Psoas muscle (tissue), 8 donors: ENCODE data around the gene MTCH1. TPM values are rescaled to one million over a fixed set of nuclear protein-coding genes. Genes with fewer than 3 reads are reported as not detected.

Experiments used
- ATAC-seq, 4 donors: fragments of 200-7000 bp; cut with Tn5 transposase; one replicate each; pipeline ENCODE4 v1.9.1; 2020; ENCODE audit warnings: moderate library complexity in 3 of 4, mild to moderate bottlenecking in 2 of 4
- DNase-seq, 2 donors: peaks; one replicate each; pipeline ENCODE4 v3.0.0-alpha.2; 2020
- H3K27ac ChIP-seq: fragments of 200-600 bp; one replicate; pipeline ENCODE4 v1.8.0; 2022
- H3K27me3 ChIP-seq, 3 donors: fragments of 200-600 bp in 1 of 3; one replicate each; pipeline versions ENCODE4 v1.6.1 to v1.8.0; 2013 to 2022; ENCODE audit warnings: low read length in 2 of 3, mild to moderate bottlenecking in 2 of 3, moderate library complexity in 1 of 3; ENCODE audit not compliant: insufficient read depth in 3 of 3
- H3K36me3 ChIP-seq, 2 donors: fragments of 200-600 bp in 1 of 2; one replicate each; pipeline versions ENCODE4 v1.6.1 to v1.8.0; 2013 to 2022; ENCODE audit warnings: low read depth in 1 of 2, mild to moderate bottlenecking in 1 of 2, moderate library complexity in 1 of 2; ENCODE audit not compliant: insufficient read depth in 1 of 2
- H3K4me1 ChIP-seq: fragments of 200-600 bp; one replicate; pipeline ENCODE4 v1.8.0; 2022
- H3K4me3 ChIP-seq: fragments of 200-600 bp; one replicate; pipeline ENCODE4 v1.8.0; 2022; ENCODE audit warnings: mild to moderate bottlenecking
- H3K9me3 ChIP-seq: fragments of 200-600 bp; one replicate; pipeline ENCODE4 v1.8.0; 2022
- WGBS, 3 donors: extraction: QIAGEN DNeasy Blood & Tissue Kit; methylation state at CpG; one replicate each; pipeline versions ENCODE4 v1.1.6 to v1.1.7; 2013; 5-methylcytosine and 5-hydroxymethylcytosine counted together
- intact Hi-C, 2 donors: fragments of 100-400 bp; cut with DNase I; formaldehyde crosslinking; loops; one replicate each; pipeline versions ENCODE4 v1.11.0 to v1.14.2; 2022
- polyA plus RNA-seq, 3 donors: library from polyadenylated mRNA; stranded (reverse); fragments of 200-250 nt; gene quantifications; one replicate each; pipeline ENCODE4 v1.2.3, GENCODE V29; 2013
- total RNA-seq, 4 donors: library from RNA; stranded (reverse); fragmentation: NEBNext Ultra II Directional in 2 of 4; extraction: Animal tissue kit (Norgen Biotek cat#: 25700) in 2 of 4; gene quantifications; one replicate each; pipeline versions ENCODE4 v1.2.1 to v1.2.4, GENCODE V29; 2021 to 2023
- TF ChIP-seq, protein P1 (sequence below): fragments of 200-600 bp; IDR thresholded peaks from one replicate; pipeline ENCODE4 v1.8.0; 2022; ENCODE audit warnings: antibody characterized with exemption
- donor health status: healthy with polysubstance abuse.
- donor health status: DM: no; HTN: no; CAD: no; lungs with moderate emphysema.
- donor health status: Bipolar disorder and iron deficiency.
- donor health status: healthy.
- donor health status: DM: yes; HTN: yes; CAD: no.
- donor health status: DM: no; HTN: no; CAD: no.
- donor health status: DM: no; HTN: no; CAD: no.
- donor health status: DM: yes; HTN: yes; CAD: no.

The MTCH1 gene
- total and polyA plus RNA-seq, 7 donors = 74.6 to 230 (median 89.2) TPM

- peaks cover 3% of the 10 kb centered on the region for H3K4me1 ChIP-seq
- no peak overlapping the region for H3K4me3 ChIP-seq
- TF ChIP-seq, protein P1, sequence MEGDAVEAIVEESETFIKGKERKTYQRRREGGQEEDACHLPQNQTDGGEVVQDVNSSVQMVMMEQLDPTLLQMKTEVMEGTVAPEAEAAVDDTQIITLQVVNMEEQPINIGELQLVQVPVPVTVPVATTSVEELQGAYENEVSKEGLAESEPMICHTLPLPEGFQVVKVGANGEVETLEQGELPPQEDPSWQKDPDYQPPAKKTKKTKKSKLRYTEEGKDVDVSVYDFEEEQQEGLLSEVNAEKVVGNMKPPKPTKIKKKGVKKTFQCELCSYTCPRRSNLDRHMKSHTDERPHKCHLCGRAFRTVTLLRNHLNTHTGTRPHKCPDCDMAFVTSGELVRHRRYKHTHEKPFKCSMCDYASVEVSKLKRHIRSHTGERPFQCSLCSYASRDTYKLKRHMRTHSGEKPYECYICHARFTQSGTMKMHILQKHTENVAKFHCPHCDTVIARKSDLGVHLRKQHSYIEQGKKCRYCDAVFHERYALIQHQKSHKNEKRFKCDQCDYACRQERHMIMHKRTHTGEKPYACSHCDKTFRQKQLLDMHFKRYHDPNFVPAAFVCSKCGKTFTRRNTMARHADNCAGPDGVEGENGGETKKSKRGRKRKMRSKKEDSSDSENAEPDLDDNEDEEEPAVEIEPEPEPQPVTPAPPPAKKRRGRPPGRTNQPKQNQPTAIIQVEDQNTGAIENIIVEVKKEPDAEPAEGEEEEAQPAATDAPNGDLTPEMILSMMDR = no peak
- H3K9me3 ChIP-seq = no peaks in the 10 kb centered on the region
- DNase-seq = no peak
- no peaks in the 10 kb centered on the region for H3K27me3 ChIP-seq
- no peak overlapping the region for H3K27ac ChIP-seq
- ATAC-seq = no peak
- intact Hi-C loops = loop anchor here in 1 of 2 donors (5.0 kb wide), 1 partner anchor 191 kb away; no protein-coding TSS in a partner anchor
- H3K36me3 ChIP-seq = no peaks in the 10 kb centered on the region
- WGBS, 3 donors = 72 to 83% (median 73%) methylated on average over 14 of the region's 14 CpGs
Measured at GRCh38 chr6:37021356-37022129, 35.5 kb upstream of the MTCH1 start.

GRCh38 chr6:37020812-37021211 lies 34.8 kb upstream of the MTCH1 start:
- Histone ChIP-seq H3K4me1 (peaks cover 3% of the 10 kb centered on the region), H3K9me3 (no peaks in the 10 kb centered on the region), H3K36me3 (no peaks in the 10 kb centered on the region), H3K4me3 (no peak overlapping the region), H3K27ac (no peak overlapping the region), H3K27me3 (no peaks in the 10 kb centered on the region)
- no peak for DNase-seq
- intact Hi-C loops = loop anchor here in 1 of 2 donors (5.0 kb wide), 1 partner anchor 191 kb away; no protein-coding TSS in a partner anchor
- WGBS, 3 donors = 95 to 97% (median 96%) methylated on average over 5 of the region's 5 CpGs
- ATAC-seq = no peak
- TF ChIP-seq, protein P1 = no peak

DNA sequence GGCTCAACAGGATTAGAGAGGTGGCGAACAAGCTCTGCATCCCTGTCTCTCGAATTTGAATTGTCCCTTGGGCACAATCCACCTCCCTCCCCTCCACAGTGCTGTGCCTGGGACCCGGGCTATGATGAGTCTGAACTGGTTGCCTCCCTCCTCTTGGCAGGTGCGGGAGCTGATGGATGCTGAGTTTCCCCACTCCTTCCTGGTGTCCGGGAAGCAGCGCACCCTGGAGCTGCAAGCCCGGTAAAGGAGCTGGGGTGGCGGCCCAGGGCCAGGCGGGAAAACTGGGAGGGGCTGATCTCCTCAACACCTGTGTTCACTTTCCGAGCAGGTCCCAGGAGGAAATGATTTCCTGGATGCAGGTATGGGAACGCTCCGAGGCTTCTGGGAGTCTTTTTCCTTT lies 34.4 kb upstream of the MTCH1 start:
- Histone ChIP-seq H3K9me3 (no peaks in the 10 kb centered on the region), H3K27me3 (no peaks in the 10 kb centered on the region), H3K36me3 (no peaks in the 10 kb centered on the region), H3K4me3 (no peak overlapping the region), H3K4me1 (peaks cover 3% of the 10 kb centered on the region), H3K27ac (no peak overlapping the region)
- TF ChIP-seq, protein P1 = no peak
- no peak for ATAC-seq
- DNase-seq = no peak
- WGBS, 3 donors = 59 to 67% (median 60%) methylated on average over 12 of the region's 12 CpGs
- intact Hi-C loops = loop anchor here in 1 of 2 donors (5.0 kb wide), 1 partner anchor 192 kb away; no protein-coding TSS in a partner anchor

GRCh38 chr6:37019065-37019450 lies 33.1 kb upstream of the MTCH1 start:
- Histone ChIP-seq H3K4me3 (no peak overlapping the region), H3K36me3 (no peaks in the 10 kb centered on the region), H3K9me3 (no peaks in the 10 kb centered on the region), H3K4me1 (peaks cover 3% of the 10 kb centered on the region), H3K27ac (no peak overlapping the region), H3K27me3 (no peaks in the 10 kb centered on the region)
- TF ChIP-seq, protein P1 = no peak
- no peak for ATAC-seq
- intact Hi-C loops = loop anchor here (2.0 to 5.0 kb wide), 2 partner anchors 134 to 252 kb away; partner anchors contain the start of gene C6orf89 (in 2 of the 2)
- DNase-seq = no peak
- WGBS, 3 donors = 32 to 51% (median 45%) methylated on average over 2 of the region's 2 CpGs
